CD4-positive, alpha-beta T cell treated with Interleukin-21 for 1 hour (primary cell): ENCODE results near the gene TMEM217.
"Not testable (repeated sequence)": the region's sequence is repeated elsewhere in the genome, so short reads cannot be mapped to it uniquely, and the experiment has no call there.

Source experiments
- DNase-seq: peaks from one replicate; pipeline ENCODE4 v3.0.0-alpha.2; 2020

TMEM217 gene

DNA sequence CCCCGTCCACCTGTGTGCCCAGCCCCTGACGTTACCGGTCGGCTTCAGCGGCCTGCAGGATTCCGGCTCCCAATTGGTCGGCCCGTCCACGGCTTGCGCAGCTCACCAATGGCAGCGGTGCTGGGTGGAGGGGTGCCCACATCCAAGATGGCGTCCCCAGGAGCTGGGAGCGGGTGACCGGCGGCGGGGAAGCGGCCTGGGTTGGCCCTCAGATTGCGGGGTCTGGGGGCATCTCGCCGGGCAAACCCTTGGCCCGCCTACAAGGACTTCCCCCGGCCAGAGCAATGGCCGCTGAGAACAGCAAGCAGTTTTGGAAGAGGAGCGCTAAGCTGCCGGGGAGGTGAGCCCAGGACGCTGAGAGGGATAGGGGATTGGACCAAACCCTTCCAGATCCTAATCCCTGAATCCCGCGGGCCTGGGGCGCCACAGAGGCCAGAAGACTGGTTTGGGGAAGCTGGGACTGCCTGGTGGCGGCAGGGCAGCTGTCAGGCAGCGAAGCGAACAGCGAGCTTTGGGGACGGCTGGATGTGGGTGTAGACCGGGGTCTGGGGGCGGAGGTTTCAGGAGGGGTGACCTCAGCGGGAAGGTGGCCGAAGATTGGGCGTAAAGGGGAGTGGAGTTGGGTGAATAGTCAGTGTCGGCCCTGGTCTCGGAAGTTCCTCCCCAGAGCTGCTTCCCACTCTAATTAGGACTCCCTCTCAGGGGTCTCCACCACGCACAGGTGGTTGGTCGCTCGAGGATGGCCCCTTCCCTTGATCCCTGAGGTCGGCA is at the start of gene TMEM217, which contains the start of gene TBC1D22B:
TSS of gene TMEM217 (minus strand) at position 511 of the 771 bp plus-strand sequence. CDS start 39,114 bp downstream, outside the sequence.
TSS of gene TBC1D22B (plus strand) at position 139 of the 771 bp plus-strand sequence. CDS start at position 285, 146 bp downstream.
- DNase-seq = peak; percentile 96

DNA sequence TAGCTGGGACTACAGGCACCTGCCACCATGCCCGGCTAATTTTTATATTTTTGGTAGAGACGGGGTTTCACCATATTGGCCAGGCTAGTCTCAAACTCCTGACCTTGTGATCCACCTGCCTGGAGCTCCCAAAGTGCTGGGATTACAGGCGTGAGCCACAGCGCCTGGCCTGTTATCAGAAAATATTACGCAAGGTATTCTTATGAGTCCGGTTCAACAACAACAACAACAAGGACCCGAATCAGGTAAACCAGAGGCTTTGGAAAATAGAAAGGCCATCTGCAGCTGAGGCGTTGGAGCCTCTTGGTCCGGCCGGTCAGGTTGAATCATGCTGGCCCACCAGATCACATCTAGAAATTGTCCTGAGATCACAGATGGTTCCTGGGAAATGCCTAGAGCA is 49.5 kb upstream of the TMEM217 start:
- not testable (repeated sequence) for DNase-seq

DNA sequence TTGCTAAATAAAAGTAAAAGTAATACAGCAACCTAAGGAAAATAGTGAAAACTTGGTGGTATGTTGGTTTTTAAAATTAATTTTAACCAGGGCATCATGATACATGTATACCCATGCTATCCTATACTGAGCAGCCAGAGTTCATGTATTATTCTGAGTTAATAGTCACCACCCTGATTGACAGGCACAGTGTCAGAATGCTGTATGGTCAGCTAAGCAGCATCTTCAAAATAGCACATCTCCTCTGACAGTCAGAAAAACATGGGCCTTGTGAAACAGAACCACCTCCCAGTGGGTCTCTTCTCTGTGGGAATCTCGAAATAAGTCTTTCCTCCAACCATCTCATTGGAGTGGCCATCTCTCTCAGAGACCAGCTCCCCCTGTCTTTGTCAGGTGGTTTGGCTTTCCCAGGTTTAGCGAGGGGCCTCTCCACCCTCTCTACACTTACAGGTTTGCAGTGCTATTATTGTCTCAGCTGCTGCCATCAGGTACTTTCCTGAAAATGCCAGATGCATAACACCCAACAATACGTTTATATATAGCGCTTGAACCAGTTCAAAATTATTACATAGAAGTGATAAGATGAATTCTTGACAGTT is 48.8 kb upstream of the TMEM217 start:
- no peak for DNase-seq

DNA sequence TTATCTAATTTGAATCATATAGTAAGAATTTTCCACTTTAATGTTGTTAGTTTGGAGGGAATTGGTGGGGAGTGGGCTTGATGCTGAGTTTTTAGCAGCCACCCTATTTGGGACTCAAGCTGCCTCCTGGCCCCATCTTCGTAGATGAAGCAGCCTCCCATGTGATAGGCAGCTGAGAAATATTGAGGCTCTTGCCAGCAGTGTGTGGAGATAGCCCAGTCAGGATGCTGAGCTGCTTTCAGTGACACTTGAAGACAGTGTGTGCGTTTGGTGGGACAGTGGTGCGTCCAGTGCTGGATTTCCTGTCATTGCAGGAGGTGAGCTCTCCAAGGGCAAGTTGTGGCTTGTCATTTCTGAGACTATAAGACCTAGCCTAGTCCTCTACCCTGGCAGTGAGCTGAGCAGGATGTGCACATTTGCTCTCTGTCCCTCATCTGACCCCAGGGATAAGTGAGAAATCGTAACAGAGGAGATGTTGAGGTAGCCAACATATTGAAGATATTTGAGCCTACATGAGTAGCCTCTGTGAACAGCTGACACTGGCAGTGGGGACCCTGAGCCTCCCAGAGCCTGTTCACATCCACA is 48.0 kb upstream of the TMEM217 start:
- DNase-seq = no peak

DNA sequence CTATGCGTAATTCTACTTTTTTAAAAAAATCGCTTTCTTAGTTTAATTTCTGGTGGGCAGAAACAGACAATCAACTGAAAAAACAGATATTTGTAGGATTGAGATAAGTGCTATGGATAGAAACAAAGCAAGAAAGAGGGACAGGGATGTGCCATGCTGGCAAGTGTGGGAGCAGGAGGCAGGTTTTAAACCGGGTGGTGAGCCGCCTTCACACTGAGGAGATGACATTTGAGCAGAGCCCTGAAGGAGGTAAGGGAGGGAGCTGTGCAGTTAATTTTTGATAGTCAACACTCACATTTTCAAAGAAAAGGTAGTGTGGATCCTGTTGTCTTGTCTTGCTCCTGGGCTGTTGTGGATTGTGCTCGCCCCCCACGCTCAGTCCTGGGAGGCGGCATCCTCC is 46.8 kb upstream of the TMEM217 start:
- no peak for DNase-seq

DNA sequence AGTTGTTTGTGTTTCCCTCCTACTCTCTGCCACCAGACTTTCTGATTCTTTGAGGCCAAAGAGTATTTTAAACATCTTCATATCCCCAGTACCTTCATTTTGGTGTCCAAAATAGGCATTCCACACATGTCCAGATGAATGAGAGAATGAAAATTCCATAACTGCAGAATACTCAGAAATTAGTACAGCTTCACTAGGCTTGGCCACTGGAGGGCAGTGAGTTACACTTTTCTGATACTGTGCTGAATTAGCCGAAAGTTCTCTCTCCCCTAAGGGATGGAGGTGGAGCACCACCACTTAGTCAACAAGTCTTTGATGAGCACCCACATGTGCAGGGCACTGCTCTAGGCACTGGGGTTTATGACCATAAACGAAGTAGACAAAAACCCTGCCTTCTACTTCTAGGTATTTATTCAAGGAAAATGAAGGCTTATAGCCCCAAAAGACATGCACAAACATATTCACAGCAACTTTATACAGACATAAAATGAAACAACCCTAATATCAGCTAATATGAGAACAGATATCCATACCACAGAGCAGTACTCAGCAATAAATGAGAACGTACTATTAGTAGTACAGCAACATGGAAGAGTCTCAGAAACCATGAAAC is 46.1 kb upstream of the TMEM217 start:
- no peak for DNase-seq

DNA sequence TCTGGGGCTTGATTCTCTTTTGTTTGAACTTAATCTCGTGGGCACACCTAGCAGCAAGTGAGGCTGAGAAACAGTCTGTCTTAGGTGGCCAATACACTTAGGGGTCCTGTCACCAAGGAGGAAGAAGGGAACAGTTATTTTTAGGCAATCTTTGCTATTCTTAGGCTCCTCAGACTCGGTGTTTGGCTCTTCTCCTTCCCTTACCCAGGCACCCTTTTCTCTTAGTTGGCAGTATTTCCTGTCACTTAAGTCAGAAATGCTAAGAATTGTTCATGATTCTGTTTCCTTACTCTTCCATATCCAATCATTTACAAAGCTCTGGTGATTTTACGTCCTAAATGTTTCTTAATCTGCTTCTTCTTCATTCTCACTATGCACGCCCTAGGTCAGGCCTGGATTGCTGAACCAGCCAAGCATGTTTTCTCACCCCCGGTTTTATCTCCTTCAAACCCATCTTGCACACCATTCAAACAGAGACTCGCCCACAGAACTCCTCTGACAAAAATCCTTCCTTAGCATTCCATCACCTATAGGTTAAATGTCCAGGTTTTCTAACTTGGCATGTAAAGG is 45.2 kb upstream of the TMEM217 start:
- DNase-seq = no peak

DNA sequence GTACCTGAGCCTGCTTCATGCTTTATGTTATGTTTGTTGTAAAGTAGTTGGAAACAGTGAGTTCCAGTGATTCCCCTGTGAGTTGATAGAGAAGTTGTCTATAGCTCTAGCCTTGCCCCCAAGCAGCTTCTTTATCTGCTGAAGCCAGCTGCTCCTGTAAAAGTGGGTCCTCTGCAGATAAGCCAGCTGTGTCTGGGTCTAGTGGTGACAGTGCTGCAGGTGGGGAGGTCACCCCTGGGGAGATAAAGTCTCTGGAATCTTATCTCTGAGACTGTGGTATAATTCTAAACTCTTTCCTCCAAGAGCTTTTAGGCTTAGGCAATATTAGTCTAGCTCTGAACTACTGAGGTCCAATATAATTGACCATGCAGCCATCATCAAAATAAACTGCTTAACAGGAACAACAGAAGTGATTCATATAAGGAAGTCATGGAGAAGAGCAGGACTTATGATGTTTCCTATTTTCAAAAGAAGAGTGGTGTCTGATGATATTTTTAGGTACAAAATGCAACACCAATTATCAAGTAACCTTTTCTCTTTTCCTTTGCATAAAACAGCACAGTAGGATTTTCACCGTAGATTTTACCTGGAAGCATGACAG is 44.2 kb upstream of the TMEM217 start:
- no peak for DNase-seq

DNA sequence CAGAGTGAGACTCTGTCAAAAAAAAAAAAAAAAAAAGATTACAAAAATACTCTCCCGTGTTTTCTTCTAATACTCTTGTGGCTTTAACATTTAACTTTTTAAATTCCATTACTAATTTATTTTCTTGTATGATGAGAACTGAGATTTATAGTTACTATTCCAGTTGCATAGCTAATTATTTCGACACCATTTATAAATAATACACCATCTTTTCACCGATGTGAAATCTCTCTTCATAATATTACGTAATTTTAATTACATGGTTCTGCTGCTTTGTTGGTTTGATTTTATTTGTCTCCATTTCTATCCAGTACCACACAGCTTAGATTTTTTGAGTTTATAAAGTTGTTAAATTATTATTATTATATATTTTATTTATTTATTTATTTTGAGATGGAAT is 42.0 kb upstream of the TMEM217 start:
- DNase-seq = no peak

DNA sequence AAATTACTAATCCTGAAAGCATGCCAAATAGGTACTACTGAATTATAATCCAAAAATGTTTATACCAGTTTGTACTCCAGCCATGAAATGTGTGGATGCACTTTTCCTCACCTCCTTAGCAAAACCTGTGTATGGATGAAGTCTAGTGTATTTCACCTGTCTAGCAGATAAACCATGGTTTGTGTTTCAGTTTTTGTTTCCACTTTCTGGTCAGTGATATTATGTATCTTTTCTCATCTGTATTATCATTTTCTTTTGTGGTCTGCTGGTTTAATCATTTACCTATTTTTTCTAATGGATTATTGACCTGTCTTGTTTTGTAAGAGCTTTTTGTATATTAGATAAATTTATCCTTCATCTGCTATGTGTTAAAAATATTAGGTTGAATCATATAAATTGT is 41.0 kb upstream of the TMEM217 start:
- DNase-seq = no peak

DNA sequence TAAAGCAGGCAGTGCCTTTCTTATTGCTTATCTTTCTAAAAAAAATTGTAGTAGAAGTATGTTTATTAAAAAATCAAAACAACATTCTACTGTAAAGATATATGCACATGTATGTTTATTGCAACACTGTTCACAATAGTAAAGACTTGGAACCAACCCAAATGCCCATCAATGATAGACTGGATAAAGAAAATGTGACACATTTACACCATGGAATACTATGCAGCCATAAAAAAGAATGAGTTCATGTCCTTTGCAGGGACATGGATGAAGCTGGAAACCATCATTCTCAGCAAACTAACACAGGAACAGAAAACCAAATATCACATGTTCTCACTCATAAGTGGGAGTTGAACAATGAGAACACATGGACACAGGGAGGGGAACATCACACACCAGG is 39.7 kb upstream of the TMEM217 start:
- DNase-seq = not testable (repeated sequence)

DNA sequence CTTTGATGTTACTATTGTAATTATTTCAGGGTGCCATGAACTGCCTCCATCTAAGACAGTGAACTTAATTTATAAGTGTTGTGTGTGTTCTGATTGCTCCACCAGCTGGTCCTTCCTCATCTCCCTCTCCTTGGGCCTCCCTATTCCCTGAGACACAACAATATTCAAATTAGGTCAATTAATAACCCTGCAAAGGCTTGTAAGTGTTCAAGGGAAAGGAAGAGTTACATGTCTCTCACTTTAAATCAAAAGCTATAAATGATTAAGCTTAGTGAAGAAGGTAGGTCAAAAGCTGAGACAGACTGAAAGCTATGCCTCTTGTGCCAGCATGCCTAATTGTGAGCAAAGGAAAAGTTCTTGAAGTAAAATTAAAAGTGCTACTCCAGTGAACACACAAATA is 35.5 kb upstream of the TMEM217 start:
- DNase-seq = no peak

DNA sequence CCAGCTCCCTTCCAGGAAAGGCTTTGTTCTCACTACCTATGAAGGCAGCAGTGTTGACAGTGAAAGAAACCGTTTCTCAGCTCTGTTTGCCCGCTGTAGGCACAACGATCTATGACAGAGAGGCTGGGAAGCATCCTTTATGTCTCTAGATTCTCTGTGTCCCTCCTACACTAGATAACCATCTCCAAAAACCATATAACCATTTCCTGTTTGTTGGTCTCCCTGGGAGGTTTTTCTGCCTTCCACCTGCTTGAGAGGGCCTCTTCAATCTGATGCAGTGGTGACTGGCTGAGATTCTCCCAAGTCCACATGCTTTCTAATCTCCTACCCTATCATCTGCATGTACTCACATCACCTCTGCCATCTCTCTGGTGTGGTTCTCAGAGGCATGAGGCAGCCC is 32.0 kb upstream of the TMEM217 start:
- peak; percentile 52 for DNase-seq

DNA sequence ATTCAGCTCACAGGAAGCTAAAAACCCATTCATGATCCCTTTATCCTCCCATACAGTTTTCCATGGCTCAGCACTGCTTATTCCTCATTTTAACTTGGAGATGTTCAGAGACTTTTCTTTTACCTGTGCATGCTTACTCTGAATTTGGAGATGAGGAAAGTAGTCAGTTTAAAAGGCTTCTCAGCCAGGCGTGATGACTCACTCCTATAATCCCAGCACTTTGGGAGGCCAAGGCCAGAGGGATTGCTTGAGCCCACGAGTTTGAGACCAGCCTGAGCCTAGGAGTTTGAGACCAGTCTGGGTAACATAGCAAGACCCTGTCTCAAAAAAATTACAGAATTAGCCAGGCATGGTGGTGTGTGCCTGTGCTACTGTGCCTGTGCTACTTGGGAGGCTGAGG is 30.3 kb upstream of the TMEM217 start:
- no peak for DNase-seq

DNA sequence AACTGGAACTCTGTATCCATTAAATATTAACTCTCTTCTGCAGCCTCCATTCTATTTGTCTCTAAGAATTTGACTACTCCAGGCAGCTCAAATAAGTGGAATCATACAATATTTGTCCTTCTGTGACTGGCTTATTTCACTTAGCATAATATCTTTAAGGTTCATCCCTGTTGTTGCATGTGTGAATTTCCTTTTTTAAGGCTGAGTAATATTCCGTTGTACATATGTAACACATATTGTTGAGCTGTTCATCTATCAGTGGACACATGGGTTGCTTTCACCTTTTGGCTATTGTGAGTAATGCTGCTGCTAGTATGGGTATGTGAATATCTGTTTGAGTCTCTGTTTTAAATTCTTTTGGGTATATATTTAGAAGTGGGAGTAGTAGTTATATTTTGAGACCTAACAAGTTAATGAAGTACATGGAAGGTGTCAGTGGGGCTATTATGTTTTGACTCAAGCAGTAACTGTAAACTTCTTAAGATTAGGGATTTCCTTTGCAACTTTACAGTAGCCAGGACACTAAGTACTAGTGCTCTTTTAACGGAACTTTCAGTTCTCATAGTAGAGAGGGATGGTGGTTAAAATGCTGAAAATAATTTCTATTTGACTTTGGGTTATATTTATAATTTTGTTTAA is 29.7 kb upstream of the TMEM217 start:
- DNase-seq = no peak

DNA sequence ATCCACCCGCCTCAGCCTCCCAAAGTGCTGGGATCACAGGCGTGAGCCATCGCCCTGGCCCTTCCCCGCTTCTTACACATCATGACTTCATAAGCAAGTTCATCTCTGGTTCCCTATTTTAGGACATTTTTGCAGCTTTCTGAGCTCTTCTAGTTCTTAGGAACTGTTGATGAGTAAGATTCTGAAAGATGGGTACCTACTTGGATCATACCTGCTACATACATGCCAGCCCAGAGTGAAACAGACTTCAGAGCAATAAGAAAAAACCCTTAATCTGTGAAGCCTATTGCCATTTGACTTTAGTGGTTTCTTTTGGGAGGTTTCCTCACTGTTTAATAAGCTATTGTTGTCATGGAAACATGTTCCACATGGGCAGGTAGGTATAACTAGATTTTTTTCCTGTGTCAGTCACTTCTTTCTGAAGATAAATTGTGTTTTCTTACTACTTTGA is 27.9 kb upstream of the TMEM217 start:
- no peak for DNase-seq

DNA sequence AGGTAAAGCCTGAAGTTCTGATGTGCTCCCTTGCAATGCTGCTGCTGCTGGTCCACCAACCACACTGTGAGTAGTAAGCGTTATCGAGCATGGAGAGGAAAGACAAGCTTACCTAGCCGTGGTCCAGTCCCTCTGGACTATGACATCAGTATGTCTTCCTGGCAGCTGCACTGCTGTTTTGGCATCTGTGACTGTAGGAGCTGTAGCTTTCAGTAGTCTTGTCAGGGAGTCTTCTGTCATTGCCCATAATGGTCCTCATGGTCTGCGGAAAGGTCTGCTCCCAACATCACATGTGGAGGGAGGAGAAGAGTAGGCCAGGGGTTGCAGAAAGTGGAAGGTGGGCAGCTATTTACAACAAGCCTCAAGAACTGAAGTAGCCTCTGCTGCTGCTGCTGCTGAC is 26.8 kb upstream of the TMEM217 start:
- no peak for DNase-seq

DNA sequence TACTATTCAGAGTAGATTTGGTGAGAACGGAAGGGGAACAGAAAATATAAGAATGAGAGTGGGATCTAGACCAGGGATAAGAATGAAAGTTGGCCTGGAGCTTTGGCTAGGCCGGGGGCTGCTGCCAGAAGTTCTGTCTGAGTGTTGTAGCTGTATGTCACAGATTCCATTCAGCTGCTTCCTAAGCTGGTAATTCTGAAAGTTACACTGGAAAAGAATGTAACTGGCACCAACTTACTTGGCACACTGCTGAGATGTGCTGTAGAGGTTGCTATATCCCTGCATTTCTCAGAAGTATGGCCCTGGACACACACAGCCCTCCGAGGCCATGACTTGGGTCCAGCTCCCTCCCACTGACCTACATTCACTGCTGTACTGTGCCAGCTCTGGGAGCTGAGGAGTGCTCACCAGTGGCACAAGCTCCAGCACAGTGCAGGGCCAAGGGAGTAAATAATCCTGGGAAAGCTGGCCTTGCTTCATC is 25.8 kb upstream of the TMEM217 start:
- DNase-seq = no peak

DNA sequence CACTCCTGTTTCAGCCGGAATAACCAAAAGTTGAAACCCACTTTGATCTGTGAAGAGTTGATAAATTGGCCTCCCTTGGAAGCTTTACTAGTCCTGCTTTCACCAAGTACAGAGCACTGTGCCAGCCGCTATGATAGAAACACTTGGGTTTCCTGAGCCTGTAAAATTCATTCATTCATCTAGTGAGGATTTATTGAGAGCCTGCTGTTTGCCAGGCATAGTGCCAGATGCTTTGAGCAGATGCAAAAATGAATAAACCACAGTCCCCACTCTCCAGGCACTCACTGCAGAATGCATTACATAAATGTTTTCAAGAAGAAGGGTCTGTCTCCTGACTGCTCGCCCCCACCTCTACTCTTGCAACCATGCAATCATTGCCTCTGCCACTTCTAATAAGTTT is 25.3 kb upstream of the TMEM217 start:
- no peak for DNase-seq

DNA sequence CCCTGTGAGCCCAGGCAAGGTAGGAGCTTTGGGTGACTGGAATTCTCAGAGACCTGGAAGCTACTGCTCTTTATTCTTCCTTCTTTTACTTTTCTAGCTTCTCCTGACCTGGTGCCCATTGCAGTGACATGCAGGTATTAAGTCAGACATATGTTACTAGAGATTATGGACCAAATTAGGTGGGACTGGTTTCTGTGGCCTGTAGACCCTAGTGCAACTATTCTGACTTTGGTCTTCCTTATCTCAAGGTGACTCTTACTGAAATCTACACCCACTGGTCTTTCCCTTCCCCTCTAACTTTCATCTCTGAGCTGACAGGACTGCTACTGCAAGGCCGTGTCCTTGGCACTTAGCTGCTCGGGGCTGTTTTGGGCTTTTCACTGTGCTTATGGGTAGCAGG is 24.4 kb upstream of the TMEM217 start:
- no peak for DNase-seq

DNA sequence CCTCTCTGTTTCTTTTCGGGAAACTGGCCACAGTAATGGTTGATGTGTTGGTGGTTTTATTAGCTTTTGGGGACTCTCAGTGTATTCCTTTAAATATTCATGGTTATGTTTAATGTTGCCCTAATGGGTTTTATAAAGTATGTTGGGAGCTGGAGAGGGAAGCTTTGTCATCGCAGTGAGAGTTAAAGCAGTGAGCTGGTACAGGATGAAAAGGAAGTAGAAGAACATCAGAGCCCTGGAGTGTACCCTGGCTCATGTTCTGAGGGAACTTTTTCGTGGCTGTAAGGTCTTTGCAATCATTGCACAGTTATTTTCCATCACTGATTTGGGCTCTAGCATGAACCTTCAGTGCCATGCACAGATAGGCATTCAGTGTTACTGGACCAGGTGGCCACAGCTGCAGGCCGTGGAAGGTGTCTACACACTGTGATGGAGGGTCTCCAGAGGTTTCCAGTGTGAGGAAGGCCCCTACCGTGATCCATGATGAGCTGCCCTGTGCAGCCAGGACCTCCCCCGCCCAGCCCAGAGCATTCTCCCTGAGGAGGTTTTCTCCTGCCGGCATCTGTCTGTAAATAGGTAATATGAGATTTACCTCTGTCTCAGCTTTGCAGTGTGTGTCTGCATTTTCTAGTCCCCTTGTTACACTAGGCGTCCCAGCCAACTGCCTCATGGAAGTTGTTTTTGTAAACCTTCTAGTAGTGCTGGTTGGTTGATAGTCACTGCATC is 22.4 kb upstream of the TMEM217 start:
- DNase-seq = no peak
